ENCODE data around the gene CXXC1. TPM values are rescaled to one million over a fixed set of nuclear protein-coding genes. Genes with fewer than 3 reads are reported as not detected.
"Not testable (repeated sequence)": the region's sequence is repeated elsewhere in the genome, so short reads cannot be mapped to it uniquely, and the experiment has no call there.

Gene CXXC1
- total RNA-seq, 1 donor from 2014 or later = 35.0 TPM

DNA sequence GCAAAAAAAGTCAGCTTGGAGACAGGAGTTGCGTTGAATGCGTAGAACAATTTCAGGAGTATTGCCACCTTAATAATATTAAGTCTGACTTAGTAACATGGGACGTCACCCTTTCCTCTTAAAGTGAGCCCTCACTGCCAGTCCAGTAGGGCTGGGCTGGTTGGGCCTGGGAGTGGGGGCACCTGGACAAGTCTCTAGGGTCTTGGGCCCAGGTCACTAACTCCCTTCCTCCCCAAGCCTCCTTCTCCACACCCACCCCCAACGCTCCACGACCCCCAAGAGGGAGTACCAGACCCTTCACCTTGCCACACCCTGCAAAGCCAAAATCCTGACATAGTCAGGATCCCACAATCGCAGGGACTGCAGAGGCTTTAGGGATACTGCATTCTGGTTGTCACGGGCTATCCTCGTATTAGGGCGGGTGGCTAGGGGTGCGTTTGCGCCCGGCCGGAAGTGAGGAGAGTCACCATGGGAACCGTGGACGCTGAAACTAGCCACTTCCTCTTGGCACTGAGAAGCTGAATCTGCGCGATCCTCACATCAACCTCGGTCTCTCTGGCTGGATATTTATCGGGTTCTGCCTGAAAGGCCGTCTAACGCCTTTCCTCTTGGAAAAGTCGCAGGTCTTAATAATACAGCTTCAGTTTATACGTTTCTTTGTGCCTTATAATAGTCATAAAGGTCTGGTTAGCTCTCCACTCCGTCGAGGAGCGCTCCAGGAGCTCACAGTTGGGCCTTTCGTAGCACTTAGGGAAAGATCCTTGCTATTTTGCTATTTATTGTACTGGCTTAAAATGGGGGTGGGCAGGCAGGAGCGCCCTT, 10.3 kb upstream of the CXXC1 start:
- Mint-ChIP-seq H3K27me3 (ENCODE audit: insufficient read depth, low read depth) (no peaks in the 10 kb centered on the region), H3K4me1 (no peaks in the 10 kb centered on the region)
- H3K4me1 ChIP-seq = no peaks in the 10 kb centered on the region

DNA sequence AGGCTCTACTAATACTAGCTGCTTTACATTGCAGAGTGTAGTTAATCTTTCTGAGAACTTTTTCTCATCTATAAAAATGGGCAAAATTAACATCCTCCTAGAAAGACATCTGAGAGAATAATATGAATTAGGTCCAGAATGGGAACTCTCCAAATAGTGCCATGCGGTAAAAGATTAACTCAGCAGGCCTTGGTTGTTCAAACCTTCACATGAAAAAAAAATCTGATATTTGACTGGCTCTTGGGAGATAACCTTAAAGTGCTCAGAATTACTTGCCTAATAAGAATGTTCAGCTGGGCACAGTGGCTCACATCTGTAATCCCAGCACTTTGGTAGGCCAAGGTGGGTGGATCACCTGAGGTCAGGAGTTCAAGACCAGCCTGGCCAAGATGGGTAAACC, 5.5 kb upstream of the CXXC1 start:
- H3K4me1 Mint-ChIP-seq = no peaks in the 10 kb centered on the region
- Histone ChIP-seq H3K4me2 (no peak overlapping the region), H2AFZ (replicated peaks) (no peak overlapping the region), H3F3A (ENCODE audit: low read depth) (no peaks in the 10 kb centered on the region), H4K20me1 (ENCODE audit: low read depth) (no peaks in the 10 kb centered on the region), H3K36me3 (no peaks in the 10 kb centered on the region), H3K27me3 (peaks cover 20% of the 10 kb centered on the region), H3K79me2 (ENCODE audit: low read depth) (no peaks in the 10 kb centered on the region), H3K27ac (no peak overlapping the region), H3K4me3 (no peak overlapping the region), H3K9me3 (ENCODE audit: low read depth) (no peaks in the 10 kb centered on the region), H3K4me1 (no peaks in the 10 kb centered on the region), H3K9ac (no peak overlapping the region)
- TF ChIP-seq EZH2 (IDR thresholded peaks at IDR 0.05) (no peak), EZH2phosphoT487 (IDR thresholded peaks at IDR 0.05) (no peak)
- TF ChIP-seq, protein P1, sequence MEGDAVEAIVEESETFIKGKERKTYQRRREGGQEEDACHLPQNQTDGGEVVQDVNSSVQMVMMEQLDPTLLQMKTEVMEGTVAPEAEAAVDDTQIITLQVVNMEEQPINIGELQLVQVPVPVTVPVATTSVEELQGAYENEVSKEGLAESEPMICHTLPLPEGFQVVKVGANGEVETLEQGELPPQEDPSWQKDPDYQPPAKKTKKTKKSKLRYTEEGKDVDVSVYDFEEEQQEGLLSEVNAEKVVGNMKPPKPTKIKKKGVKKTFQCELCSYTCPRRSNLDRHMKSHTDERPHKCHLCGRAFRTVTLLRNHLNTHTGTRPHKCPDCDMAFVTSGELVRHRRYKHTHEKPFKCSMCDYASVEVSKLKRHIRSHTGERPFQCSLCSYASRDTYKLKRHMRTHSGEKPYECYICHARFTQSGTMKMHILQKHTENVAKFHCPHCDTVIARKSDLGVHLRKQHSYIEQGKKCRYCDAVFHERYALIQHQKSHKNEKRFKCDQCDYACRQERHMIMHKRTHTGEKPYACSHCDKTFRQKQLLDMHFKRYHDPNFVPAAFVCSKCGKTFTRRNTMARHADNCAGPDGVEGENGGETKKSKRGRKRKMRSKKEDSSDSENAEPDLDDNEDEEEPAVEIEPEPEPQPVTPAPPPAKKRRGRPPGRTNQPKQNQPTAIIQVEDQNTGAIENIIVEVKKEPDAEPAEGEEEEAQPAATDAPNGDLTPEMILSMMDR (IDR thresholded peaks at IDR 0.05) = no peak
- H3K36me3 Mint-ChIP-seq = no peaks in the 10 kb centered on the region
- H3K27ac Mint-ChIP-seq = no peak overlapping the region
- peaks cover under 1% of the 10 kb centered on the region for H3K27me3 Mint-ChIP-seq (ENCODE audit: insufficient read depth, low read depth)
- DNase-seq (ENCODE audit: low spot score) = no peak
- H3K9me3 Mint-ChIP-seq = no peaks in the 10 kb centered on the region
- H3K4me3 Mint-ChIP-seq = no peak overlapping the region

More for the DNA sequence above, 10.3 kb upstream of the CXXC1 start:
- Mint-ChIP-seq H3K36me3 (no peaks in the 10 kb centered on the region), H3K9me3 (no peaks in the 10 kb centered on the region), H3K27ac (no peak overlapping the region), H3K4me3 (peak overlapping the region; percentile 59)
- peak overlapping the region; percentile 44 for H3K4me3 ChIP-seq
- no peaks in the 10 kb centered on the region for H3K36me3 ChIP-seq
- no peak for TF ChIP-seq EZH2 (IDR thresholded peaks at IDR 0.05)
- TF ChIP-seq, protein P1 (IDR thresholded peaks at IDR 0.05) = no peak
- TF ChIP-seq EZH2phosphoT487 (IDR thresholded peaks at IDR 0.05) = no peak
- no peak overlapping the region for H3K9ac ChIP-seq
- peaks cover 56% of the 10 kb centered on the region for H3K27me3 ChIP-seq
- H3F3A ChIP-seq (ENCODE audit: low read depth) = no peaks in the 10 kb centered on the region
- no peaks in the 10 kb centered on the region for H4K20me1 ChIP-seq (ENCODE audit: low read depth)
- H3K9me3 ChIP-seq (ENCODE audit: low read depth) = no peaks in the 10 kb centered on the region
- no peaks in the 10 kb centered on the region for H3K79me2 ChIP-seq (ENCODE audit: low read depth)
- H3K4me2 ChIP-seq = peak overlapping the region; percentile 86
- H3K27ac ChIP-seq = no peak overlapping the region
- peak; percentile 77 for DNase-seq (ENCODE audit: low spot score)
- H2AFZ ChIP-seq (replicated peaks) = peak overlapping the region; percentile 100

DNA sequence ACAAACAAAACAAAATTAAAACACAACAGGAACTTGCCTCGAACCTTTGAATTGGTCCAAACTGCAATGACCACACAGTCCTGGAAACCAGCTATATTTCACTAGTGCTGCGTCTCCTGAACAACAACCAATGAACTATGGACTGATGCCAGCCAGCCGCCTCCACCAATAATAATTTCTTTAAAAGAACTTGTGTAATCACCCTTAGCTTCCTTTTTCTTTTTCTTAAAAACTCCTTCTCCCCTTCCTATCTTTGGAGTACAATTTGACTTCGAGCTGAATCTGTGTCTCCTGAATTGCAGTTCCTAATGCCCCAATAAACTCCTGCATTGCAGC, 1.6 kb upstream of the CXXC1 start:
- peaks cover 3% of the 10 kb centered on the region for H3K4me1 ChIP-seq
- H4K20me1 ChIP-seq (ENCODE audit: low read depth) = no peaks in the 10 kb centered on the region
- H3K9me3 Mint-ChIP-seq = no peaks in the 10 kb centered on the region
- H3K4me1 Mint-ChIP-seq = peaks cover 14% of the 10 kb centered on the region
- no peak overlapping the region for H3K27ac Mint-ChIP-seq
- no peaks in the 10 kb centered on the region for H3K27me3 ChIP-seq
- H3K36me3 Mint-ChIP-seq = peaks cover 10% of the 10 kb centered on the region
- H3F3A ChIP-seq (ENCODE audit: low read depth) = no peaks in the 10 kb centered on the region
- H3K27me3 Mint-ChIP-seq (ENCODE audit: insufficient read depth, low read depth) = peaks cover 10% of the 10 kb centered on the region
- peaks cover 11% of the 10 kb centered on the region for H3K79me2 ChIP-seq (ENCODE audit: low read depth)
- no peak overlapping the region for H3K4me3 ChIP-seq
- no peak overlapping the region for H3K4me2 ChIP-seq
- no peak for TF ChIP-seq EZH2phosphoT487 (IDR thresholded peaks at IDR 0.05)
- TF ChIP-seq, protein P1 (IDR thresholded peaks at IDR 0.05) = no peak
- no peak for TF ChIP-seq EZH2 (IDR thresholded peaks at IDR 0.05)
- no peak overlapping the region for H3K9ac ChIP-seq
- H3K36me3 ChIP-seq = no peaks in the 10 kb centered on the region
- H3K4me3 Mint-ChIP-seq = peak overlapping the region; percentile 15
- no peak overlapping the region for H2AFZ ChIP-seq (replicated peaks)
- no peaks in the 10 kb centered on the region for H3K9me3 ChIP-seq (ENCODE audit: low read depth)
- H3K27ac ChIP-seq = no peak overlapping the region
- DNase-seq (ENCODE audit: low spot score) = no peak

DNA sequence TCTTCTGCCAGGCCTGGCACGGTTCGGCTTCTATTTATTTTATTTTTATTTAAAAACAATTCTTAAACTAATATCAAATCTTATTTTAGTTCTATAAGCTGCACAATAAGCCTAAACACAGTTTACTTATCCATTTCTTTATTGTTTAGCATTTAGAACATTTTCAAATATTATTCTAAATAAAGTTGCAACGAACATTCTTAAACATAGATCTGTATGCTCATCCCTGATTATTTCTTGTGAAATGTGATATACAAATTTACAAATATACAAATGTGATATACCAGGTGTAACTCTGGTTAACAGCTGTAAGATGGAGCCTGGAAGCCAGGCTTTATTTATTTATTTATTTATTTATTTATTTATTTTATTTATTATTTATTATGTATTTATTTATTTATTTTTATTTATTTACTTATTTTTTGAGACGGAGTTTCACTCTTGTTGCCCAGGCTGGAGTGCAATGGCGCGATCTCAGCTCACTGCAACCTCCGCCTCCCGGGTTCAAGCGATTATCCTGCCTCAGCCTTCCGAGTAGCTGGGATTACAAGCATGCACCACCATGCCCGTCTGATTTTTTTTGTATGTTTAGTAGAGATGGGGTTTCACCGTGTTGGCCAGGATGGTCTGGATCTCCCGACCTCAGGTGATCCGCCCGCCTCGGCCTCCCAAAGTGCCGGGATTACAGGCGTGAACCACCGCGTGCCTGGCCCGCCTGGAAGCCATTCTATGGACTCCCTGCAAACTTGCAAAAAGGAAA, 1.0 kb upstream of the CXXC1 start:
- H4K20me1 ChIP-seq (ENCODE audit: low read depth); H3K9me3 ChIP-seq (ENCODE audit: low read depth); H3K36me3 ChIP-seq; H3K9ac ChIP-seq; H3K27ac Mint-ChIP-seq; H3K9me3 Mint-ChIP-seq; H3K27me3 ChIP-seq; H3K27me3 Mint-ChIP-seq (ENCODE audit: insufficient read depth, low read depth); H3K4me1 ChIP-seq; DNase-seq (ENCODE audit: low spot score); H3K27ac ChIP-seq; H3F3A ChIP-seq (ENCODE audit: low read depth): not testable (repeated sequence)
- H3K79me2 ChIP-seq (ENCODE audit: low read depth) = peaks cover 11% of the 10 kb centered on the region
- Mint-ChIP-seq H3K36me3 (peaks cover 14% of the 10 kb centered on the region), H3K4me1 (peaks cover 14% of the 10 kb centered on the region), H3K4me3 (peak overlapping the region; percentile 98)
- peak overlapping the region; percentile 98 for H2AFZ ChIP-seq (replicated peaks)
- H3K4me2 ChIP-seq = peak overlapping the region; percentile 83
- H3K4me3 ChIP-seq = peak overlapping the region; percentile 79
